Measurements from ENCODE around the gene PCNX3.

The PCNX3 gene

GRCh38 chr11:65643971-65644370 is 28.4 kb downstream of the PCNX3 start:
- TF ChIP-seq, protein P1, sequence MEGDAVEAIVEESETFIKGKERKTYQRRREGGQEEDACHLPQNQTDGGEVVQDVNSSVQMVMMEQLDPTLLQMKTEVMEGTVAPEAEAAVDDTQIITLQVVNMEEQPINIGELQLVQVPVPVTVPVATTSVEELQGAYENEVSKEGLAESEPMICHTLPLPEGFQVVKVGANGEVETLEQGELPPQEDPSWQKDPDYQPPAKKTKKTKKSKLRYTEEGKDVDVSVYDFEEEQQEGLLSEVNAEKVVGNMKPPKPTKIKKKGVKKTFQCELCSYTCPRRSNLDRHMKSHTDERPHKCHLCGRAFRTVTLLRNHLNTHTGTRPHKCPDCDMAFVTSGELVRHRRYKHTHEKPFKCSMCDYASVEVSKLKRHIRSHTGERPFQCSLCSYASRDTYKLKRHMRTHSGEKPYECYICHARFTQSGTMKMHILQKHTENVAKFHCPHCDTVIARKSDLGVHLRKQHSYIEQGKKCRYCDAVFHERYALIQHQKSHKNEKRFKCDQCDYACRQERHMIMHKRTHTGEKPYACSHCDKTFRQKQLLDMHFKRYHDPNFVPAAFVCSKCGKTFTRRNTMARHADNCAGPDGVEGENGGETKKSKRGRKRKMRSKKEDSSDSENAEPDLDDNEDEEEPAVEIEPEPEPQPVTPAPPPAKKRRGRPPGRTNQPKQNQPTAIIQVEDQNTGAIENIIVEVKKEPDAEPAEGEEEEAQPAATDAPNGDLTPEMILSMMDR (IDR thresholded peaks at IDR 0.05; ENCODE audit: extremely low read depth, insufficient read depth, missing control alignments) = no peak
- no peak for DNase-seq (ENCODE audit: low spot score)
- in situ Hi-C loops (cut with MboI; ENCODE audit: low pct_unique_long_range_greater_than_20kb, low sequenced_read_pairs, unreplicated experiment) = no loop called here

DNA sequence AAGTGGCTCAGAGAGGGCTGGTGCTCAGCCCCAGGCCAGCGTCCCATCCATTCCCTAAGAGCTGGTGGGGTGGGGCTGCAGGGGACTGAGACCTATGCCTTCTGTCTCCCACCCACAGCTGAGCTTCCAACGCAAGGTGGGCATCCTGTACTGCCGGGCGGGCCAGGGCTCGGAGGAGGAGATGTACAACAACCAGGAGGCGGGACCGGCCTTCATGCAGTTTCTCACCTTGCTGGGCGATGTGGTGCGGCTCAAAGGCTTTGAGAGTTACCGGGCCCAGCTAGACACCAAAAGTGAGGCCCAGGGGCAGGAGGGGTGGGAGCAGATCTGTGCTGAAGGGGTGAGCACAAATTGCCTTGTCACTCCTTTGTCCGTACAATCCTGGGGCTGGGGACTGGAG is 29.3 kb downstream of the PCNX3 start:
- TF ChIP-seq, protein P1 (IDR thresholded peaks at IDR 0.05; ENCODE audit: extremely low read depth, insufficient read depth, missing control alignments) = no peak
- in situ Hi-C loops (cut with MboI; ENCODE audit: low pct_unique_long_range_greater_than_20kb, low sequenced_read_pairs, unreplicated experiment) = no loop called here
- DNase-seq (ENCODE audit: low spot score) = no peak

DNA sequence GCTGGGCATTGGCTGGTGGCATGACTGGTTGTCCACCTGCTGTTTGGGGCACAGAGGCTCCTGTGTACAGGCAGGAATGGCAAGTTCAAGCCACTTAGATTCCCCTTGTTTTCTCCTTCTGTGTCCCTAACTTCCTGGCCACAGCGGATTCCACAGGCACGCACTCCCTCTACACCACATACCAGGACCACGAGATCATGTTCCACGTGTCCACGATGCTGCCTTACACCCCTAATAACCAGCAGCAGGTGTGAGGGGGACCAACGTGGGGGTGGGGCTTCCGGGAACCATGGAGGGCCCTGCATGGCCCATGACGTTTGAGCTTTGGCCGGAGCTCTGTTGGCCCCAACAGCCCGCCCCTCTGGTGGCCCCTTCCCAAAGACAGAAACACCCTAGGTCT is 30.1 kb downstream of the PCNX3 start:
- TF ChIP-seq, protein P1 (IDR thresholded peaks at IDR 0.05; ENCODE audit: extremely low read depth, insufficient read depth, missing control alignments) = no peak
- no peak for DNase-seq (ENCODE audit: low spot score)
- in situ Hi-C loops (cut with MboI; ENCODE audit: low pct_unique_long_range_greater_than_20kb, low sequenced_read_pairs, unreplicated experiment) = no loop called here

- in situ Hi-C loops (cut with MboI; ENCODE audit: low pct_unique_long_range_greater_than_20kb, low sequenced_read_pairs, unreplicated experiment) = no loop called here
Measured at GRCh38 chr11:65646288-65646957, 30.8 kb downstream of the PCNX3 start.

GRCh38 chr11:65646958-65647701 is 31.6 kb downstream of the PCNX3 start:
- in situ Hi-C loops (cut with MboI; ENCODE audit: low pct_unique_long_range_greater_than_20kb, low sequenced_read_pairs, unreplicated experiment) = no loop called here
- TF ChIP-seq, protein P1 (IDR thresholded peaks at IDR 0.05; ENCODE audit: extremely low read depth, insufficient read depth, missing control alignments) = no peak
- no peak for DNase-seq (ENCODE audit: low spot score)

More at GRCh38 chr11:65646288-65646957, 30.8 kb downstream of the PCNX3 start:
- TF ChIP-seq, protein P1 (IDR thresholded peaks at IDR 0.05; ENCODE audit: extremely low read depth, insufficient read depth, missing control alignments) = no peak
- no peak for DNase-seq (ENCODE audit: low spot score)

GRCh38 chr11:65648997-65649493 is 33.5 kb downstream of the PCNX3 start:
- DNase-seq (ENCODE audit: low spot score) = no peak
- in situ Hi-C loops (cut with MboI; ENCODE audit: low pct_unique_long_range_greater_than_20kb, low sequenced_read_pairs, unreplicated experiment) = no loop called here
- TF ChIP-seq, protein P1 (IDR thresholded peaks at IDR 0.05; ENCODE audit: extremely low read depth, insufficient read depth, missing control alignments) = no peak
